Brain microvascular endothelial cell (primary cell): ENCODE results near the gene THAP12.
"Not testable (repeated sequence)": the region's sequence is repeated elsewhere in the genome, so short reads cannot be mapped to it uniquely, and the experiment has no call there.

Source experiments
- DNase-seq: peaks from one replicate; pipeline ENCODE4 v3.0.0-alpha.2; 2020
- H3K27ac ChIP-seq: fragments of 250-450 bp; sonication (Bioruptor Pico); 2 replicates; pipeline ENCODE4 v1.5.1; 2020; ENCODE audit warnings: mild to moderate bottlenecking, moderate library complexity
- H3K27me3 ChIP-seq: fragments of 250-450 bp; sonication (Bioruptor Pico); replicated peaks from 2 replicates; pipeline ENCODE4 v1.5.1; 2020; ENCODE audit warnings: mild to moderate bottlenecking
- H3K36me3 ChIP-seq: fragments of 250-450 bp; sonication (Bioruptor Pico); replicated peaks from 2 replicates; pipeline ENCODE4 v1.5.1; 2020; ENCODE audit warnings: mild to moderate bottlenecking
- H3K4me3 ChIP-seq: 2 replicates; pipeline ENCODE4 v1.5.1; 2011; ENCODE audit warnings: low read depth, mild to moderate bottlenecking, control low read depth, low read length, moderate library complexity
- CTCF ChIP-seq: IDR thresholded peaks from 2 replicates; pipeline ENCODE4 v1.5.1; 2011; ENCODE audit warnings: low read depth, mild to moderate bottlenecking, moderate library complexity, low read length, control low read depth, inconsistent platforms; ENCODE audit errors: missing control alignments
- in situ Hi-C: cut with HindIII; loops from 2 replicates; pipeline ENCODE4 v1.10.0; 2017; ENCODE audit warnings: low sequenced_read_pairs, low pct_ligation_motif_present

Gene THAP12

GRCh38 chr11:76415073-76415472 is 34.1 kb upstream of the THAP12 start:
- no peak for TF ChIP-seq CTCF
- Histone ChIP-seq H3K27me3 (no peaks in the 10 kb centered on the region), H3K27ac (no peak overlapping the region), H3K36me3 (no peaks in the 10 kb centered on the region), H3K4me3 (no peak overlapping the region)
- no peak for DNase-seq
- in situ Hi-C loops: no loop called here

- no peak for TF ChIP-seq CTCF
- H3K36me3 ChIP-seq: no peaks in the 10 kb centered on the region
- DNase-seq: no peak
- in situ Hi-C loops: no loop called here
- no peak overlapping the region for H3K27ac ChIP-seq
- H3K27me3 ChIP-seq: no peaks in the 10 kb centered on the region
- no peak overlapping the region for H3K4me3 ChIP-seq
Measured at GRCh38 chr11:76410851-76411357, 30.0 kb upstream of the THAP12 start.

GRCh38 chr11:76408171-76408965 is 27.4 kb upstream of the THAP12 start:
- no peak for TF ChIP-seq CTCF
- Histone ChIP-seq H3K4me3 (no peak overlapping the region), H3K27ac (no peak overlapping the region), H3K27me3 (no peaks in the 10 kb centered on the region), H3K36me3 (no peaks in the 10 kb centered on the region)
- DNase-seq: no peak
- in situ Hi-C loops: no loop called here

- DNase-seq: no peak
- H3K36me3 ChIP-seq: no peaks in the 10 kb centered on the region
- no peaks in the 10 kb centered on the region for H3K27me3 ChIP-seq
- H3K27ac ChIP-seq: no peak overlapping the region
- H3K4me3 ChIP-seq: no peak overlapping the region
- in situ Hi-C loops: no loop called here
- TF ChIP-seq CTCF: no peak
Measured at GRCh38 chr11:76406359-76406758, 25.4 kb upstream of the THAP12 start.

- H3K27me3 ChIP-seq, in situ Hi-C loops, H3K27ac ChIP-seq, DNase-seq, H3K4me3 ChIP-seq, H3K36me3 ChIP-seq: not testable (repeated sequence)
Measured at GRCh38 chr11:76401484-76401883, 20.6 kb upstream of the THAP12 start.

- Histone ChIP-seq H3K36me3 (no peaks in the 10 kb centered on the region), H3K27ac (no peak overlapping the region), H3K27me3 (no peaks in the 10 kb centered on the region), H3K4me3 (no peak overlapping the region)
- TF ChIP-seq CTCF: no peak
- DNase-seq: no peak
- in situ Hi-C loops: no loop called here
Measured at GRCh38 chr11:76400967-76401366, 20.0 kb upstream of the THAP12 start.
